ENCODE results near the gene MYO18A. TPM values are rescaled to one million over a fixed set of nuclear protein-coding genes. Genes with fewer than 3 reads are reported as not detected.

The MYO18A gene
- total RNA-seq, 1 experiment from 2014 or later, result 37.2 TPM

- ATAC-seq (no peak), DNase-seq (ENCODE audit: low read depth, low spot score) (no peak)
- Histone ChIP-seq H3K27me3 (ENCODE audit: insufficient read depth, low read length) (no peaks in the 10 kb centered on the region), H3K9ac (ENCODE audit: low read length) (peak overlapping the region; percentile 7; the same call in 1 of the 2 replicates), H2AFZ (ENCODE audit: low read depth, low read length, poor library complexity, severe bottlenecking) (no peak overlapping the region), H3K9me3 (ENCODE audit: control insufficient read depth in 1 of 2, insufficient read depth in 1 of 2, low read depth in 1 of 2, low read length in 2 of 2) (no peaks in the 10 kb centered on the region), H3K36me3 (ENCODE audit: control insufficient read depth in 1 of 2, insufficient read depth in 2 of 2, low read length in 2 of 2) (no peaks in the 10 kb centered on the region), H3K4me1 (ENCODE audit: control insufficient read depth in 1 of 2, insufficient read depth in 2 of 2, low read length in 2 of 2) (peaks cover 57 to 87% of the 10 kb centered on the region in 2 experiments), H3K79me2 (ENCODE audit: insufficient read depth, low read length) (peaks cover 8% of the 10 kb centered on the region; the same call in 1 of the 2 replicates), H3K4me3 (replicated peaks in 1 of 2; ENCODE audit: low read depth in 1 of 2, low read length in 2 of 2) (peak overlapping the region in 1 of 2 experiments; percentile 19; a peak in 1 of 4 replicates), H3K4me2 (ENCODE audit: low read length) (peak overlapping the region; percentile 71), H3K27ac (ENCODE audit: low read depth, low read length) (no peak overlapping the region), H3K9me2 (ENCODE audit: insufficient read depth) (no peaks in the 10 kb centered on the region), H4K20me1 (ENCODE audit: insufficient read depth) (peaks cover 3% of the 10 kb centered on the region; the same call in 1 of the 2 replicates)
- intact Hi-C loops (cut with micrococcal nuclease), result no loop called here
- no peak for TF ChIP-seq EZH2phosphoT487 (IDR thresholded peaks at IDR 0.05; ENCODE audit: borderline replicate concordance)
- no peak for TF ChIP-seq RAD21 (IDR thresholded peaks at IDR 0.05; ENCODE audit: low read depth)
- TF ChIP-seq POLR2AphosphoS5 (IDR thresholded peaks at IDR 0.05; ENCODE audit: low read depth, low read length), result no peak
- TF ChIP-seq SIN3A (IDR thresholded peaks at IDR 0.05; ENCODE audit: low read depth), result no peak
- TF ChIP-seq EZH2 (IDR thresholded peaks at IDR 0.05), result no peak
- TF ChIP-seq, protein P1, sequence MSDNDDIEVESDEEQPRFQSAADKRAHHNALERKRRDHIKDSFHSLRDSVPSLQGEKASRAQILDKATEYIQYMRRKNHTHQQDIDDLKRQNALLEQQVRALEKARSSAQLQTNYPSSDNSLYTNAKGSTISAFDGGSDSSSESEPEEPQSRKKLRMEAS (IDR thresholded peaks at IDR 0.05), result no peak
- no peak for TF ChIP-seq TCF7L2 (IDR thresholded peaks at IDR 0.05; ENCODE audit: borderline replicate concordance, extremely low read depth, insufficient read depth, insufficient read length)
- no peak for TF ChIP-seq ZBTB33 (IDR thresholded peaks at IDR 0.05; ENCODE audit: extremely low read depth, insufficient replicate concordance, low read length)
- TF ChIP-seq JUND (IDR thresholded peaks at IDR 0.05), result no peak
- no peak for TF ChIP-seq ZFX (IDR thresholded peaks at IDR 0.05)
- TF ChIP-seq REST (IDR thresholded peaks at IDR 0.05; ENCODE audit: low read depth), result no peak
- TF ChIP-seq ELF1 (IDR thresholded peaks at IDR 0.05; ENCODE audit: borderline replicate concordance, low read depth), result no peak
- no peak for TF ChIP-seq CEBPB (IDR thresholded peaks at IDR 0.05; ENCODE audit: low read depth)
- TF ChIP-seq SRF (IDR thresholded peaks at IDR 0.05; ENCODE audit: low read depth), result no peak
- TF ChIP-seq POLR2A (IDR thresholded peaks at IDR 0.05; ENCODE audit: borderline replicate concordance, extremely low read depth, insufficient read depth, insufficient read length), result no peak
- no peak for TF ChIP-seq ZNF274 (IDR thresholded peaks at IDR 0.05; ENCODE audit: low read depth, low read length)
- no peak for TF ChIP-seq EGR1 (IDR thresholded peaks at IDR 0.05; ENCODE audit: low read depth)
- no peak for TF ChIP-seq ATF3 (IDR thresholded peaks at IDR 0.05)
- TF ChIP-seq FOSL1 (IDR thresholded peaks at IDR 0.05; ENCODE audit: low read depth), result no peak
- RAD21 ChIA-PET (ENCODE audit: low non-redundant PET in 1 of 2, low total read pairs in 2 of 2, uncharacterized antibody in 2 of 2, unreplicated experiment in 2 of 2), result no interaction called here
- POLR2A ChIA-PET, result no interaction called here
- CTCF ChIA-PET, result interaction anchor here (1.0 to 3.7 kb wide), 2 partner anchors 15 to 174 kb away, joined by 3 to 23 read pairs; no protein-coding TSS in a partner anchor
- BruUV-seq (replicated peaks), result no TSS peak
These were observed 41.1 kb downstream of the MYO18A start for GRCh38 chr17:29138971-29139691.

Measured in HCT116 (cell line).